ENCODE data around the gene CAMLG. TPM values are rescaled to one million over a fixed set of nuclear protein-coding genes. Genes with fewer than 3 reads are reported as not detected.

The CAMLG gene
- total RNA-seq, 1 donor from 2014 or later = 17.3 TPM

DNA sequence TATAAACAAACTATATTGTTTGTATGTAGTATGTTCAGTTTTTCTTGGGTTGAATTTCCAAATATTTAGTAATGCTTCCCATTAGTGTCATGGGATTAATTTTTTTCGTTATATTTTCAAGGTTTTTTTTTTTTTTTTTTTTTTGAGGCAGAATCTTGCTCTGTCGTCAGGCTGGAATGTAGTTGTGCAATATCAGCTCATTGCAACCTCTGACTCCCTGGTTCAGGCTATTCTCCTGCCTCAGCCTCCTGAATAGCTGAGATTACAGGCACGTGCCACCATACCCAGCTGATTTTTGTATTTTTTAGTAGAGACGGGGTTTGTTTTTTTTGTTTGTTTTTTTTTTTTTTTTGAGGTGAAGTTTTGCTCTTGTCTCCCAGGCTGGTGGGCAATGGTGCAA is 30.9 kb downstream of the CAMLG start:
- DNase-seq (no peak), ATAC-seq (no peak)
- intact Hi-C loops (cut with micrococcal nuclease) = no loop called here

DNA sequence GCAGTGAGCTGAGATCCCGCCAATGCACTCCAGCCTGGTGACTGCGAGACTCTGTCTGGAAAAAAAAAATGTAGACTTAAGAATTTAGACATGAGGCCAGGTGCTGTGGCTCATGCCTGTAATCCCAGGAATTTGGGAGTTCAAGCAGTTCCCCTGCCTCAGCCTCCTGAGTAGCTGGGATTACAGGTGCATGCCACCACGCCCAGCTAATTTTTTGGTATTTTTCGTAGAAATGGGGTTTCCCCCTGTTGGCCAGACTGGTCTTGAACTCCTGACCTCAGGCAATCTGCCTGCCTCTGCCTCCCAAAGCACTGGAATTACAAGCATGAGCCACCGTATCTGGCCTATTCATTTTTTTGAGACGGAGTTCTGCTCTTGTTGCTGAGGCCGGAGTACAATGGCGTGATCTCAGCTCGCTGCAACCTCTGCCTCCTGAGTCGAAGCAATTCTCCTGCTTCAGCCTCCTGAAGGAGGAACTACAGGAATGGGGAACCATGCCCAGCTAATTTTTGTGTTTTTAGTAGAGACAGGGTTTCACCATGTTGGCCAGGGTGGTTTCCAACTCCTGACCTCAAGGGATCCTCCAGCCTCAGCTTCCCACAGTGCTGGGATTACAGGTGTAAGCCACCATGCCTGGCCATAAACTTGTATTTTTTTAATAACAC is 34.2 kb downstream of the CAMLG start:
- no peak for ATAC-seq
- intact Hi-C loops (cut with micrococcal nuclease) = no loop called here

DNA sequence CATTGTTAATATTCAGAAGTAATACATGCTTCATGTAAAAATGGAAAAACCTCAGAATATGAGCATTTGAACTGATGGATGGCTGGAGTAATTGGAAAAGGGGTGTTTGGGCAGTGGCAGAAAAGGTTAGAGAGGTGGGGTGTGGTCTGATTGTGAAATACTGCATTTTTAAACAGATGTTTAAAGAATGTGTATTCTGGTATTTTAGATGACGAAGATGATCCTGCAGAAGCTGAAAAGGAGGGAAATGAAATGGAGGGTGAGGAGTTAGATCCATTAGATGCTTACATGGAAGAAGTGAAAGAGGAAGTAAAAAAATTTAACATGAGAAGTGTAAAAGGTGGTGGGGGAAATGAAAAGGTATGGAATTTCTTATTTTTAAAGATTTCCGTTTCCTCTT is 39.0 kb downstream of the CAMLG start:
- ATAC-seq (no peak), DNase-seq (no peak)
- intact Hi-C loops (cut with micrococcal nuclease) = no loop called here

More for the DNA sequence above, 34.2 kb downstream of the CAMLG start:
- no peak for DNase-seq

DNA sequence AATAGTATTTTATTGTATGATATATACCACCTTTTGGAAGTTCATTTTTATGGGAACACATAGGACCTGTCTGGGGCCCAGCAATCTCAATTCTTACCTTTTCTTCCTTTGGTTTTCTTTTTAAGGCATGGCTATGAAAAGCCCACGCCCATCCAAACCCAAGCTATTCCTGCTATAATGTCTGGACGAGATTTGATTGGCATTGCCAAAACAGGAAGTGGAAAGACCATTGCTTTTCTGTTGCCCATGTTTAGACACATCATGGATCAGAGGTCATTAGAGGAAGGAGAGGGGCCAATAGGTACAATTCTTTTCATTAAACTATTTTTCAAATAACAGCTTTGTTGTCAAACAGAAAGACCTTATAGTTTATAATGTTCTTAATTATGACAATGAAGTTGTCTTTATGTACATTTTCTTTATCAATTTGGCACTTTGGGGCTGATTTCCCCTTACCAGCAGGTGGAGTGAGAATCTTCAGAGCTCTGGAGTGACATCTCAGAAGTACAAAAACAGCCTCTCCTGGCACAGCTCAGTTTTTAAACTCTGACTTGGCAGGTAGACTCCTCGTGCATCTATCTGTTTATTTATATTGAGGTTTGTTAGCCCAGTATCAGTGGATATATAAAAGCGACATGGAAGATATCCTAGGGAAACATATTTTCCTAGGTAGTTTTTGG is 46.0 kb downstream of the CAMLG start:
- intact Hi-C loops (cut with micrococcal nuclease) = no loop called here
- no peak for ATAC-seq

DNA sequence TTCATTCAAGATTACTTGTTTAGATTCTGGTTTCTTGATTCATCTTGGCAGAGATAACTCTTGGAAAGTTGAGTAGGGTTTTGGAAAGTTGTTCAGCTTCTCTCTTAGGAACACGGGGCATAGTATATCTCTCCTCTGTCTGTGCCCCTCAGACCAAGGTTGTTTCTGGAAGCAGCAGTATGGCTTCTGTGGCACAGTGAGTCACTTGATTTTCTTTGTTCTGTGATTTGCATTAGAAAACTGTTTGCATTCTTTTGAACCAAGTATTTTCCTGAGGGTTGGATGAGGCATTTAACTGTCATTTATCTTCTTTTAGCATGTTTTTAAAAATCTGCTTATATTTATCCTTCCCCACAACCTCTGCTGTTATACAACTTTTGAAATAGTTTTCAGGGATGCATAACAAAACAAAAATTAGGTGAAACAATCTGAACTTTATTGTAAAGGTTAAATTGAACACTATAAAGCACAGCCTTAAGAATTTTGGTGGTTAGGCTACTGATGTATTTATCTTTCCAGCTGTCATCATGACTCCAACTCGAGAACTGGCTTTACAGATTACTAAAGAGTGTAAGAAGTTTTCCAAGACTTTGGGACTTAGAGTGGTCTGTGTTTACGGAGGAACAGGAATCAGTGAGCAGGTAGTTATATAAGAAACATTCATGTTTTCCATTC is 46.7 kb downstream of the CAMLG start:
- intact Hi-C loops (cut with micrococcal nuclease) = no loop called here
- ATAC-seq = no peak

More for the DNA sequence above, 46.0 kb downstream of the CAMLG start:
- no peak for DNase-seq

DNA sequence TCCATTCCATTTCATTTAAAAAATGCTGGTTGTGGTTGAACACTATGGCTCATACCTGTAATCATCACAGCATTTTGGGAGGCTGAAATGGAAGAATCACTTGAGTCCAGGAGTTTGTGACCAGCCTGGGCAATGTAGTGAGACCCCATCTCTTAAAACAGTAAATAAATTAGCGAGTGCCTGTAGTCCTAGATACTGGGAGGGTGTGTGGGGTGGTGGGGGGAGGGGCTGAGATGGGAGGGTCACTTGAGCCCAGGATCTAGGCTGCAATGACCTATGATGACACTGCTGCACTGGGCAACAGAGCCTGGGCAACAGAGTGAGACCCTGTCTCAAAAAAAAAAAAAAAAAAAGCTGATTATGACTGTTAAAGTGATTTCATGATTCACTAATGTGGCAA is 49.3 kb downstream of the CAMLG start:
- DNase-seq (no peak), ATAC-seq (no peak)
- intact Hi-C loops (cut with micrococcal nuclease) = no loop called here

More for the DNA sequence above, 46.7 kb downstream of the CAMLG start:
- no peak for DNase-seq

DNA sequence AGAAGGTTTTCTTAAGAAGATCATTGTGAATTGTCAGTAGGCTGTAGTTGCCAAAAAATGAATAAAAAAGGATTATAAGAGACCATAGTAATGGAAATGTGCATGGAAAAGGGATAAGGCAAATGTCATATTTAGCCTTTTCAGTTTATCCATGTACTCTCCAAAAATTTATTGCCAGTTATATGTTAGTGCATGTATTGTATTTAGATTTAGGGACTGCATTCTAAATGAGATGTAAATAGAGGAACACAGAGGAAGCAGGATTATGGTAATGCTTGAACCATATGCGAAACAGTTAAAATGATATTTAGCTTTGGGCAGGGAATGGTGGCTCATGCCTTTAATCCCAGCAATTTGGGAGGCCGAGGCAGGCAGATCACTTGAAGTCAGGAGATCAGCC is 53.2 kb downstream of the CAMLG start:
- intact Hi-C loops (cut with micrococcal nuclease) = no loop called here
- ATAC-seq = no peak
- no peak for DNase-seq

DNA sequence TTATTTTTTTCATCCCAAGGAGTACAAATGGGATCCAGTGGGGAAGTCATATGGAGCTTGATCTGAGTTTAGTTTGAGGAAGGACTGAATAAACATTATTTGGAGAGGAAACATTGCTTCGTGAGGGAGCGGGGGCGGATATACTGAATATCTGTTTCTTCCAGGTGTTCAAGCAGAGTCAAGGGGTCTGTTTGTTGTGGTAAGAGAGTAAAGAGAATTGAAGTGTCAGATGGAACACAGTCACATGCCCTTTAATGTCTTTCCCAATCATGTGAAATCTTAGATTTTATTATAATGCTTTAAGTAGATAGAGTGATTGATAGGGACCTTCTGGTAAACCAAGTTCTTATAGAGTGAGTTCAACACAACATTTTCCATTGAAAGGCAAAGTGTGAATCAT is 53.9 kb downstream of the CAMLG start:
- no peak for ATAC-seq
- intact Hi-C loops (cut with micrococcal nuclease) = no loop called here
- no peak for DNase-seq

DNA sequence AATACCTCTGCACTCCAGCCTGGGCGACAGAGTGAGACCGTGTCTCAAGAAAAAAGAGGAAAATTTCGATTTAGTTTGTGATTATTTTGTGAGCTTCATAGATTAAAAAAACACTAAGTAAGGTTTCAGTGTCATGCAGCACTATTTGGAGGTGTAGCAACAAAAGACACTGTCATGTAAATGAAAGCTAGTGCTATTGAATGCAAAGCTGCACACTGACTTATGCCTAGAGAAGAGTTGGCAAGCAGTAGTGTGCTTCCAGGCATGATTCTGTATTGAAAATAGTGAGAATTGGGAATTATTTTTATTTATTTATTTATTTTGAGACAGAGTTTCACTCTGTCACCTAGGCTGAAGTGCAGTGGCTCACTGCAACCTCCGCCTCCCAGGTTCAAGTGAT is 54.8 kb downstream of the CAMLG start:
- DNase-seq = no peak

DNA sequence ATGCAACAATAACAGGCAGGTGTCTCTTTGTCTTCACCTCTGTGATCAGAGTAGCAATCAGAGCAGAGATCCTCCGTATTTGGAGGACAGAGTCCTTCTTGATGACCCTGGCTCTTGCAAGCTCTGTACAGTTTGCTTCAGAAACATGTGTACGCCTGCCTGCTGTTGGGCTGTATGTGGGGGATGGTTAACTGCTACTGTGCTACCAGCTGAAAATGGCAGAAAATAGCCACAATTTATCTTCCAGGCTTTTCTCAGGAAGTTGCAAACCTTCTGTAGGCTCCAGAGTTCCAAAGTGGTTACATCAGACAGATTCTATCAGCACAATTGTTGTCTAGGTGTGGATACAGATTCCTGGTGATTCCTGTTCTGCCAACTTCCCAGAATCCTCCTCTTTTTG is 55.7 kb downstream of the CAMLG start:
- ATAC-seq = no peak
- no peak for DNase-seq
- intact Hi-C loops (cut with micrococcal nuclease) = no loop called here

More for the DNA sequence above, 54.8 kb downstream of the CAMLG start:
- no peak for ATAC-seq
- intact Hi-C loops (cut with micrococcal nuclease) = no loop called here

DNA sequence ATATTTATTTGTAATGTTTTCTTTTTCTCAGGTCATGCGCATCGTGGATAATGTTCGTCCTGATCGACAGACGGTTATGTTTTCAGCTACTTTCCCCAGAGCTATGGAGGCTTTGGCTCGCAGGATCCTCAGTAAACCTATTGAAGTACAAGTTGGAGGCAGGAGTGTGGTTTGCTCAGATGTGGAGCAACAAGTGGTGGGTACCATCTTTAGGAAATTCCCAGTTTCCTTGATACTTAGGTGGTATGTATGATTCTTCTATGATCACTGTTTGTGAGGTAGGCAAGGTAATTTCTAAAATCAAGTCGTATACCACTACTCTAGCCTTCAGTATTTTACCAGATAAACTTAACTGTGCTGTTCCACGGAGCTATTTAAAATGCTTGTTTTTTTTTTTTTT is 56.5 kb downstream of the CAMLG start:
- intact Hi-C loops (cut with micrococcal nuclease) = no loop called here
- DNase-seq (no peak), ATAC-seq (no peak)

DNA sequence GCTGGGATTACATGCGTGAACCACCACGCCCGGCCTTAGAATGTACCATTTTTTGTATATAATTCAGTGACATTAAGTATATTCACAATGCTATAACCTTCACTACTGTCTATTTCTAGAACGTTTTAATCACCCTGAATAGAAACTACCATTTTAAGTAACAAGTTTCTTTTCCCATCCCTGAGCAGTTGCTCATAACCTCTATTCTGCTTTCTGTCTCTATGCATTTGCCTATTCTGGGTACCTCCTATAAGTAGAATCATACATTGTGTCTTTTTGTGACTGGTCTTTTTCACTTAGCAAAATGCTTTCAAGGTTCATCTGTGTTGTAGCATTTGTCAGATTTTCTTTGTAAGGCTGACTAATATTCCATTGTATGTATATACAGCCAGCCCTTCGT is 60.1 kb downstream of the CAMLG start:
- intact Hi-C loops (cut with micrococcal nuclease) = no loop called here
- DNase-seq = no peak
- ATAC-seq = no peak

Other genes with a start within 250 kb of the CAMLG start
- 28.7 TPM for gene JADE2, start 212.9 kb upstream of the CAMLG start, total RNA-seq
- gene SAR1B, start 105.7 kb upstream of the CAMLG start, total RNA-seq = 84.7 TPM
- 6.8 TPM for gene SEC24A, start 89.8 kb upstream of the CAMLG start, total RNA-seq
- gene DDX46, start 20.2 kb downstream of the CAMLG start, total RNA-seq = 32.8 TPM
- 25.6 TPM for gene C5orf24, start 107.4 kb downstream of the CAMLG start, total RNA-seq
- 46.5 TPM for gene TXNDC15, start 135.8 kb downstream of the CAMLG start, total RNA-seq
- 25.1 TPM for gene PCBD2, start 166.6 kb downstream of the CAMLG start, total RNA-seq
- gene CATSPER3, start 229.4 kb downstream of the CAMLG start, total RNA-seq = 0.74 TPM

Measured in left ventricle myocardium superior (tissue), 1 donor.